Stomach (tissue), 4 donors: ENCODE data around the gene APLNR.

Experiments used
- POLR2A ChIP-seq, 4 donors: fragments of 450-650 bp; IDR thresholded peaks; one replicate each; pipeline ENCODE4 v1.6.1; 2016; ENCODE audit warnings: antibody characterized with exemption in 4 of 4, control low read depth in 2 of 4, mild to moderate bottlenecking in 1 of 4, moderate library complexity in 1 of 4
- POLR2AphosphoS5 ChIP-seq, 3 donors: sonication (generic); formaldehyde crosslinking; IDR thresholded peaks; one replicate each; pipeline ENCODE4 v1.6.1; 2016; ENCODE audit warnings: antibody characterized with exemption in 3 of 3
- TF ChIP-seq, protein P1 (sequence below), 7 experiments: fragments of 450-650 bp in 4 of 7; fragments of 200-600 bp in 3 of 7; sonication (generic) in 3 of 7; IDR thresholded peaks; one replicate each; pipeline ENCODE4 v1.5.1; 2016 to 2019; ENCODE audit warnings: antibody characterized with exemption in 7 of 7, control low read depth in 2 of 7, mild to moderate bottlenecking in 1 of 7

- TF ChIP-seq, protein P1, sequence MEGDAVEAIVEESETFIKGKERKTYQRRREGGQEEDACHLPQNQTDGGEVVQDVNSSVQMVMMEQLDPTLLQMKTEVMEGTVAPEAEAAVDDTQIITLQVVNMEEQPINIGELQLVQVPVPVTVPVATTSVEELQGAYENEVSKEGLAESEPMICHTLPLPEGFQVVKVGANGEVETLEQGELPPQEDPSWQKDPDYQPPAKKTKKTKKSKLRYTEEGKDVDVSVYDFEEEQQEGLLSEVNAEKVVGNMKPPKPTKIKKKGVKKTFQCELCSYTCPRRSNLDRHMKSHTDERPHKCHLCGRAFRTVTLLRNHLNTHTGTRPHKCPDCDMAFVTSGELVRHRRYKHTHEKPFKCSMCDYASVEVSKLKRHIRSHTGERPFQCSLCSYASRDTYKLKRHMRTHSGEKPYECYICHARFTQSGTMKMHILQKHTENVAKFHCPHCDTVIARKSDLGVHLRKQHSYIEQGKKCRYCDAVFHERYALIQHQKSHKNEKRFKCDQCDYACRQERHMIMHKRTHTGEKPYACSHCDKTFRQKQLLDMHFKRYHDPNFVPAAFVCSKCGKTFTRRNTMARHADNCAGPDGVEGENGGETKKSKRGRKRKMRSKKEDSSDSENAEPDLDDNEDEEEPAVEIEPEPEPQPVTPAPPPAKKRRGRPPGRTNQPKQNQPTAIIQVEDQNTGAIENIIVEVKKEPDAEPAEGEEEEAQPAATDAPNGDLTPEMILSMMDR (IDR thresholded peaks at IDR 0.05) = no peak
- TF ChIP-seq POLR2A (IDR thresholded peaks at IDR 0.05) = no peak
- TF ChIP-seq POLR2AphosphoS5 (IDR thresholded peaks at IDR 0.05) = no peak
Measured at GRCh38 chr11:57224128-57224527, 12.9 kb downstream of the APLNR start.
